WTC11 (cell line): Measurements from ENCODE around the gene PURA.

Experiments
- CREM ChIP-seq: sonication (generic); formaldehyde crosslinking; IDR thresholded peaks from 2 replicates; pipeline ENCODE4 v1.8.1; 2022; ENCODE audit warnings: mild to moderate bottlenecking, missing genetic modification reagents, moderate library complexity
- SP1 ChIP-seq: sonication (generic); formaldehyde crosslinking; conservative IDR thresholded peaks from 2 replicates; pipeline ENCODE4 v1.8.1; 2022; ENCODE audit warnings: missing genetic modification reagents
- TP53 ChIP-seq: sonication (generic); formaldehyde crosslinking; IDR thresholded peaks from 2 replicates; pipeline ENCODE4 v1.8.1; 2023; ENCODE audit warnings: mild to moderate bottlenecking, missing genetic modification reagents
- TF ChIP-seq, protein P1 (sequence below): fragments of 200-600 bp; IDR thresholded peaks from 2 replicates; pipeline ENCODE4 v1.8.0; 2022; ENCODE audit warnings: antibody characterized with exemption

GRCh38 chr5:140165923-140166270 lies 52.0 kb downstream of the PURA start:
- TF ChIP-seq SP1 (CRISPR knock-in tag) (no peak), TP53 (no peak), CREM (no peak)
- TF ChIP-seq, protein P1, sequence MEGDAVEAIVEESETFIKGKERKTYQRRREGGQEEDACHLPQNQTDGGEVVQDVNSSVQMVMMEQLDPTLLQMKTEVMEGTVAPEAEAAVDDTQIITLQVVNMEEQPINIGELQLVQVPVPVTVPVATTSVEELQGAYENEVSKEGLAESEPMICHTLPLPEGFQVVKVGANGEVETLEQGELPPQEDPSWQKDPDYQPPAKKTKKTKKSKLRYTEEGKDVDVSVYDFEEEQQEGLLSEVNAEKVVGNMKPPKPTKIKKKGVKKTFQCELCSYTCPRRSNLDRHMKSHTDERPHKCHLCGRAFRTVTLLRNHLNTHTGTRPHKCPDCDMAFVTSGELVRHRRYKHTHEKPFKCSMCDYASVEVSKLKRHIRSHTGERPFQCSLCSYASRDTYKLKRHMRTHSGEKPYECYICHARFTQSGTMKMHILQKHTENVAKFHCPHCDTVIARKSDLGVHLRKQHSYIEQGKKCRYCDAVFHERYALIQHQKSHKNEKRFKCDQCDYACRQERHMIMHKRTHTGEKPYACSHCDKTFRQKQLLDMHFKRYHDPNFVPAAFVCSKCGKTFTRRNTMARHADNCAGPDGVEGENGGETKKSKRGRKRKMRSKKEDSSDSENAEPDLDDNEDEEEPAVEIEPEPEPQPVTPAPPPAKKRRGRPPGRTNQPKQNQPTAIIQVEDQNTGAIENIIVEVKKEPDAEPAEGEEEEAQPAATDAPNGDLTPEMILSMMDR, result no peak
